Measurements from ENCODE around the gene EME2. TPM values are rescaled to one million over a fixed set of nuclear protein-coding genes. Genes with fewer than 3 reads are reported as not detected.

EME2 gene
- total and polyA plus RNA-seq, 2 experiments from 2014 or later = 4.1 to 15.0 TPM

- DNase-seq (ENCODE audit: low spot score) = no peak
- no peaks in the 10 kb centered on the region for H3K36me3 ChIP-seq (ENCODE audit: insufficient read depth)
- H3K4me2 ChIP-seq = peak overlapping the region; percentile 96
- no peak overlapping the region for H3K27ac ChIP-seq (ENCODE audit: low read depth)
- no peaks in the 10 kb centered on the region for H3K9me2 ChIP-seq (ENCODE audit: insufficient read depth)
- H4K20me1 ChIP-seq (replicated peaks; ENCODE audit: insufficient read depth) = peaks cover 1% of the 10 kb centered on the region; the same call in 1 of the 2 replicates
- Mint-ChIP-seq H3K9me3 (peaks cover 4% of the 10 kb centered on the region; the same call in 2 of the 3 replicates), H3K4me3 (peak overlapping the region; percentile 99), H3K27ac (no peak overlapping the region), H3K27me3 (ENCODE audit: insufficient read depth, low read depth, poor library complexity) (peaks cover 25% of the 10 kb centered on the region), H3K4me1 (peaks cover 8% of the 10 kb centered on the region), H3K36me3 (ENCODE audit: low read depth) (peaks cover 23% of the 10 kb centered on the region)
- TF ChIP-seq JUNB (IDR thresholded peaks at IDR 0.05; ENCODE audit: unreplicated experiment) = no peak
- TF ChIP-seq EZH2phosphoT487 (IDR thresholded peaks at IDR 0.05; ENCODE audit: unreplicated experiment) = no peak
- no peak for TF ChIP-seq ZNF331 (CRISPR knock-in tag; IDR thresholded peaks at IDR 0.05; ENCODE audit: low read depth)
- no peak for TF ChIP-seq STAT1 (IDR thresholded peaks at IDR 0.05; ENCODE audit: unreplicated experiment)
- no peak for TF ChIP-seq REST (IDR thresholded peaks at IDR 0.05; ENCODE audit: unreplicated experiment)
- TF ChIP-seq POLR2AphosphoS5 (IDR thresholded peaks at IDR 0.05; ENCODE audit: low read depth) = no peak
- no peak for TF ChIP-seq CREB1 (CRISPR knock-in tag; IDR thresholded peaks at IDR 0.05; ENCODE audit: low read depth)
- no peak for TF ChIP-seq ZNF114 (CRISPR knock-in tag; IDR thresholded peaks at IDR 0.05)
- TF ChIP-seq CTCF (conservative IDR thresholded peaks at IDR 0.05; ENCODE audit: low read depth in 2 of 2) = no peak
- no peak for TF ChIP-seq ETS1 (IDR thresholded peaks at IDR 0.05)
- TF ChIP-seq EZH2 (IDR thresholded peaks at IDR 0.05; ENCODE audit: low read depth, unreplicated experiment) = no peak
- TF ChIP-seq NANOG (IDR thresholded peaks at IDR 0.05; ENCODE audit: borderline replicate concordance) = no peak
- TF ChIP-seq ZNF462 (CRISPR knock-in tag; IDR thresholded peaks at IDR 0.05) = no peak
- peaks cover 14% of the 10 kb centered on the region; the same call in 1 of the 2 replicates for H3F3A ChIP-seq (replicated peaks; ENCODE audit: low read depth)
- peak overlapping the region; percentile 97 for H3K4me3 ChIP-seq
- peaks cover 4% of the 10 kb centered on the region for H3K4me1 ChIP-seq (ENCODE audit: insufficient read depth)
- no peaks in the 10 kb centered on the region for H3K27me3 ChIP-seq (ENCODE audit: insufficient read depth)
- 0 out of 2 replicates have a peak overlapping the region, but pooled peaks have one; percentile 52 for H2AFZ ChIP-seq
- ATAC-seq = peak; percentile 1; the same call in 2 of the 3 replicates
- H3K79me2 ChIP-seq (replicated peaks; ENCODE audit: insufficient read depth) = peaks cover 15% of the 10 kb centered on the region
Measured at GRCh38 chr16:1773703-1774447, 1.3 kb downstream of the EME2 start.

All from GM23338 (cell line).